Heart left ventricle (tissue), 16 donors: ENCODE results near the gene SPTLC2. TPM values are rescaled to one million over a fixed set of nuclear protein-coding genes. Genes with fewer than 3 reads are reported as not detected.
A peak's percentile ranks its signal among the peaks of the same experiment; 100 is the strongest.
"Not testable (repeated sequence)": the region's sequence is repeated elsewhere in the genome, so short reads cannot be mapped to it uniquely, and the experiment has no call there.

ENCODE experiments used
- ATAC-seq, 4 donors: fragments of 200-7000 bp; cut with Tn5 transposase; one replicate each; pipeline ENCODE4 v1.9.1; 2020 to 2022; ENCODE audit warnings: moderate library complexity in 4 of 4, mild to moderate bottlenecking in 3 of 4, moderate number of reproducible peaks in 1 of 4
- DNase-seq, 5 donors: peaks; one replicate each; pipeline ENCODE4 v3.0.0-alpha.2; 2020
- H3K27ac ChIP-seq, 12 donors: fragments of 200-600 bp; sonication (generic) in 4 of 12; one replicate each; pipeline versions ENCODE4 v1.5.0 to v1.8.0; 2016 to 2022; ENCODE audit warnings: mild to moderate bottlenecking in 2 of 12
- H3K27me3 ChIP-seq, 9 donors: fragments of 200-600 bp; sonication (generic) in 2 of 9; one replicate each; pipeline versions ENCODE4 v1.5.1 to v1.8.0; 2016 to 2022; ENCODE audit warnings: mild to moderate bottlenecking in 3 of 9
- H3K36me3 ChIP-seq, 9 donors: fragments of 200-600 bp; sonication (generic) in 2 of 9; one replicate each; pipeline versions ENCODE4 v1.5.0 to v1.8.0; 2018 to 2022; ENCODE audit warnings: mild to moderate bottlenecking in 2 of 9
- H3K4me1 ChIP-seq, 12 donors: fragments of 200-600 bp; sonication (generic) in 4 of 12; one replicate each; pipeline versions ENCODE4 v1.5.0 to v1.8.0; 2016 to 2022; ENCODE audit warnings: mild to moderate bottlenecking in 3 of 12
- H3K4me3 ChIP-seq, 12 donors: fragments of 200-600 bp; sonication (generic) in 4 of 12; one replicate each; pipeline versions ENCODE4 v1.5.0 to v1.8.0; 2017 to 2022; ENCODE audit warnings: mild to moderate bottlenecking in 9 of 12, moderate library complexity in 4 of 12
- H3K9me3 ChIP-seq, 12 donors: fragments of 200-600 bp; sonication (generic) in 4 of 12; one replicate each; pipeline versions ENCODE4 v1.5.0 to v1.8.0; 2016 to 2022; ENCODE audit warnings: mild to moderate bottlenecking in 1 of 12
- POLR2A ChIP-seq, 2 donors: fragments of 450-650 bp; IDR thresholded peaks; one replicate each; pipeline ENCODE4 v1.6.1; 2017; ENCODE audit warnings: antibody characterized with exemption in 2 of 2, mild to moderate bottlenecking in 2 of 2, moderate library complexity in 2 of 2
- WGBS, 4 donors: extraction: QIAGEN DNeasy Blood & Tissue Kit in 2 of 4; methylation state at CpG; one replicate each; pipeline versions ENCODE4 v1.1.5 to v1.1.7; 2013 to 2018; 5-methylcytosine and 5-hydroxymethylcytosine counted together
- intact Hi-C, 10 donors: fragments of 100-400 bp; cut with DNase I; formaldehyde crosslinking; loops; one replicate each; pipeline versions ENCODE4 v1.11.1 to v1.14.2; 2022
- polyA plus RNA-seq, 2 donors: library from polyadenylated mRNA; stranded (reverse); fragments of 200-250 nt; gene quantifications; one replicate each; pipeline ENCODE4 v1.2.3, GENCODE V29; 2013
- total RNA-seq, 9 donors: library from RNA; depleted of rRNA in 2 of 9; stranded (reverse); fragments of >200 nt in 2 of 9; fragmentation: NEBNext Ultra II Directional in 3 of 9; extraction: Animal tissue kit (Norgen Biotek cat#: 25700) in 3 of 9; gene quantifications; one replicate each; pipeline versions ENCODE4 v1.1.0 to v1.2.4, GENCODE V29; 2016 to 2023
- TF ChIP-seq, protein P1 (sequence below), 12 donors: fragments of 200-600 bp; sonication (generic) in 4 of 12; IDR thresholded peaks; one replicate each; pipeline versions ENCODE4 v1.5.0 to v1.8.0; 2018 to 2022; ENCODE audit warnings: antibody characterized with exemption in 12 of 12, mild to moderate bottlenecking in 5 of 12
- donor health status: ischemic (EF 13 %, LVEDD 7.1; RV severe dilation, severe dysfunction).
- donor health status: healthy with polysubstance abuse.
- donor health status: DM: no; HTN: yes; CAD: no.
- donor health status: DM: no; HTN: no; CAD: no.
- donor health status: ischemic (EF 25% LVEDD 6.9; RV normal size, moderate dysfunction).
- donor health status: ischemic (EF 25% LVEDD 5.7; RV mildly dilated, moderate dysfunction).
- donor health status: healthy.
- donor health status: DM: yes; HTN: yes; CAD: no.
- donor health status: ischemic (EF 35%, LVEDD 5.7; RV mildly dilated, moderate dysfunction).
- donor health status: nonischemic (EF 11% LVEDD 7.7; RV severe dilation, severe dysfunction).
- donor health status: DM: yes; HTN: yes; CAD: no.
- donor health status: PGD.
- donor health status: ischemic (EF 29% LVEDD 5.4; RV normal size, mild dysfunction).
- donor health status: nonischemic (EF 23%, LVEDD 6.1; RV moderate dilation, normal function).

Gene SPTLC2
- total and polyA plus RNA-seq, 11 donors, result 3.8 to 25.2 (median 11.2) TPM

DNA sequence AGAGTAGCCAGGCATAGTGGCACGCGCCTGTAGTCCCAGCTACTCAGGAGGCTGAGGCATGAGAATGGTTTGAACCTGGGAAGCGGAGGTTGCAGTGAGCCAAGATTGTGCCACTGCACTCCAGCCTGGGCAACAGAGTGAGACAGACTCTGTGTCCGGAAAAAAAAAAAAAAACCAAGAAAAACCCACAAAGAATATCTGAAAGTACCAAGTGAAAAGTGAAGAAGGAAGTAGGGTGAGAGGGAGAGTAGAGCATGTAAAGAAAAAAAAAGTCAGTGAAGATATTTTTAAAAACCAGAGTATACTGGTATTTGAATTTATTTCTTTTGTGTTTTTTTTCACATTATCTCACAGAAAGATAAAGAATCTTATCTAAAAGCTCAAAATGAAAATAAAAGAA, 74.5 kb downstream of the SPTLC2 start:
- no peak for DNase-seq
- Histone ChIP-seq H3K36me3 (peaks cover 0 to 40% (median 8%) of the 10 kb centered on the region in 9 donors), H3K4me1 (peaks cover 0 to 44% (median 5%) of the 10 kb centered on the region in 12 donors), H3K9me3 (no peaks in the 10 kb centered on the region), H3K4me3 (no peak overlapping the region), H3K27me3 (no peaks in the 10 kb centered on the region), H3K27ac (peak overlapping the region in 6 of 12 donors; percentile 25 to 73 (median 28))
- WGBS, 4 donors, result 85 to 92% (median 91%) methylated on average over 4 of the region's 4 CpGs
- TF ChIP-seq, protein P1, sequence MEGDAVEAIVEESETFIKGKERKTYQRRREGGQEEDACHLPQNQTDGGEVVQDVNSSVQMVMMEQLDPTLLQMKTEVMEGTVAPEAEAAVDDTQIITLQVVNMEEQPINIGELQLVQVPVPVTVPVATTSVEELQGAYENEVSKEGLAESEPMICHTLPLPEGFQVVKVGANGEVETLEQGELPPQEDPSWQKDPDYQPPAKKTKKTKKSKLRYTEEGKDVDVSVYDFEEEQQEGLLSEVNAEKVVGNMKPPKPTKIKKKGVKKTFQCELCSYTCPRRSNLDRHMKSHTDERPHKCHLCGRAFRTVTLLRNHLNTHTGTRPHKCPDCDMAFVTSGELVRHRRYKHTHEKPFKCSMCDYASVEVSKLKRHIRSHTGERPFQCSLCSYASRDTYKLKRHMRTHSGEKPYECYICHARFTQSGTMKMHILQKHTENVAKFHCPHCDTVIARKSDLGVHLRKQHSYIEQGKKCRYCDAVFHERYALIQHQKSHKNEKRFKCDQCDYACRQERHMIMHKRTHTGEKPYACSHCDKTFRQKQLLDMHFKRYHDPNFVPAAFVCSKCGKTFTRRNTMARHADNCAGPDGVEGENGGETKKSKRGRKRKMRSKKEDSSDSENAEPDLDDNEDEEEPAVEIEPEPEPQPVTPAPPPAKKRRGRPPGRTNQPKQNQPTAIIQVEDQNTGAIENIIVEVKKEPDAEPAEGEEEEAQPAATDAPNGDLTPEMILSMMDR (IDR thresholded peaks at IDR 0.05), result no peak
- TF ChIP-seq POLR2A (IDR thresholded peaks at IDR 0.05), result no peak
- no peak for ATAC-seq
- intact Hi-C loops, result loop anchor here in 7 of 10 donors (5.0 to 10.0 kb wide), 4 partner anchors 80 to 387 kb away; partner anchors contain the start of genes AHSA1 (in 1 of the 7) and VIPAS39 (in 1 of the 7)

DNA sequence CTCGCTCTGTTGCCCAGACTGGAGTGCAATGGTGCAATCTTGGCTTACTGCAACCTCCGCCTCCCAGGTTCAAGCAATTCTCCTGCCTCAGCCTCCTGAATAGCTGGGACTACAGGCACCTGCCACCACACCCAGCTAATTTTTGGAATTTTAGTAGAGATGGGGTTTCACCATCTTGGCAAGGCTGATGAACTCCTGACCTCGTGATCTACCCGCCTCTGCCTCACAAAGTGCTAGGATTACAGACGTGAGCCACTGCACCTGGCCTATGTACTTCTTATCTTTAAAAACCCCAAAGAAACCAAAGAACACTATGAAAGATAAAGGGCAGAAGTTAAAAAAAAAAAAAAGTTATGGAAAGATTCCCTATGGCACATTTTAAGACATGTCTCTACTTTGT, 79.5 kb downstream of the SPTLC2 start:
- Histone ChIP-seq H3K36me3 (peaks cover 0 to 20% (median 8%) of the 10 kb centered on the region in 9 donors), H3K27ac (peak overlapping the region in 1 of 12 donors; percentile 28), H3K4me1 (peaks cover 0 to 20% (median 0%) of the 10 kb centered on the region in 12 donors)
- 94 to 95% (median 95%) methylated on average over 5 of the region's 5 CpGs for WGBS, 4 donors
- ATAC-seq, H3K4me3 ChIP-seq, DNase-seq, H3K27me3 ChIP-seq, intact Hi-C loops, H3K9me3 ChIP-seq: not testable (repeated sequence)

DNA sequence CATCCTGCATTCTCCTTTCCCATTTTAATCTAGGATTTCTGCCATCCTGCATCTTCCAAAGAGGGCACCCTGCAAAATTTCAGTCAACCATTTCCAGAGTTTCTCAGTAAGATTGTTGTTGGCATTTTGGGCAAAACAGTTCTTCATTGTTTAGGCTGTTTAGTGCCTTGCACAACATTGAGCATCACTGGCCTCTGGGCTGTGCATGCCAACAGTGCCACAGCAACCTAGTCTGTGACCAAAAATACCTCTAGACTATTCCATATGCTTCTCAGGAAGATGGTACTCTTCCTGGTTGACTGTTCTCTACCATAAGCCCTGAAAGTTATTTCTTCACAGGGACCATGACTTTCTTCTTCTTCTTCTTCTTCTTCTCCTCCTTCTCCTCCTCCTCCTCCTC, 85.4 kb downstream of the SPTLC2 start:
- ATAC-seq (no peak), DNase-seq (no peak)
- Histone ChIP-seq H3K36me3 (peaks cover 0 to 32% (median 5%) of the 10 kb centered on the region in 9 donors), H3K4me1 (peaks cover 0 to 2% (median 0%) of the 10 kb centered on the region in 12 donors), H3K4me3 (no peak overlapping the region), H3K27me3 (no peaks in the 10 kb centered on the region), H3K27ac (no peak overlapping the region), H3K9me3 (no peaks in the 10 kb centered on the region)
- intact Hi-C loops, result no loop called here
- TF ChIP-seq, protein P1 (IDR thresholded peaks at IDR 0.05), result no peak
- TF ChIP-seq POLR2A (IDR thresholded peaks at IDR 0.05), result no peak

DNA sequence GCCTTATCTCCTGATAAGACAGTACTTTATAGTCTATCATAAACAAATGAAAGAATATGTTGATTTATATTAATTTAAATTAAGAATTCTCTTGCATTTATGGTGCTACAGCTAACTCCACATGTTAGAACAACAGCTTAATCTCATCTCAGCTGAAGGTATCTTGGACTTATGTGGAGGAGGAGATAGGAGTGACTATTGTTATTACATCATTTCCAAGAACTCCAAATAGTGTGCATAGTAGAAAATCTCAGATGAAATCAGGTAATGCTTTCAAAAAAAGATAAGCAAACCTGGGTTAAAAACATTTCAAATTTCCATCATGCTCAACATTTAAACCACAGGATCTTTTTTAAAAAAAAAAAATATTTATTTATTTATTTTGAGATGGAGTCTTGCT, 86.5 kb downstream of the SPTLC2 start:
- H3K36me3 ChIP-seq, result peaks cover 0 to 22% (median 4%) of the 10 kb centered on the region in 9 donors
- no peak overlapping the region for H3K27ac ChIP-seq
- peaks cover 0 to 4% (median 0%) of the 10 kb centered on the region in 12 donors for H3K4me1 ChIP-seq
- DNase-seq, result no peak
- no peak overlapping the region for H3K4me3 ChIP-seq
- ATAC-seq, result no peak
- TF ChIP-seq POLR2A (IDR thresholded peaks at IDR 0.05), result no peak
- TF ChIP-seq, protein P1 (IDR thresholded peaks at IDR 0.05), result no peak
- no peaks in the 10 kb centered on the region for H3K27me3 ChIP-seq
- no peaks in the 10 kb centered on the region for H3K9me3 ChIP-seq
- intact Hi-C loops, result no loop called here

DNA sequence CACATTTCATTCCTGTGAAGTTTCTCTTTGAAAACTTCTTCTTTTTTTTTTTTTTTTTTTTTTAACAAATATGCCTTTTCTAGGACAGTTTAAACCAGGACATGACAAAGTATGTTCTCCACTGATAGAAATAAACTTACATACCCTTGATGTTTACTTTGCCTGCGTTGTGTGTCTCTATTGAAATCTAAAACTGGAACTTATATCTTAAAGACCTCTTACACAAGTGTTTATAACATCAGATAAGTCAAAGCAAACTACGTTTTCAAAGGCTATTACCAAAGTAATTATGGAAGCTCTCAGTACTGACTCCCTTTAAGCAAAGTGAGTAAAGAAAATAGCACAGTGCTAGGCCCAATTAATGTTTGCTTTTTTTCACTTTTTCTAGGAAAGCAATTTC, 87.2 kb downstream of the SPTLC2 start:
- ATAC-seq, result no peak
- peaks cover 0 to 17% (median 0%) of the 10 kb centered on the region in 9 donors for H3K36me3 ChIP-seq
- H3K4me1 ChIP-seq, result peaks cover 0 to 4% (median 0%) of the 10 kb centered on the region in 12 donors
- no peak for DNase-seq
- no peaks in the 10 kb centered on the region for H3K27me3 ChIP-seq
- no peaks in the 10 kb centered on the region for H3K9me3 ChIP-seq
- TF ChIP-seq, protein P1 (IDR thresholded peaks at IDR 0.05), result no peak
- TF ChIP-seq POLR2A (IDR thresholded peaks at IDR 0.05), result no peak
- intact Hi-C loops, result no loop called here
- 89 to 90% (median 90%) methylated on average over 2 of the region's 2 CpGs for WGBS, 4 donors
- H3K4me3 ChIP-seq, result no peak overlapping the region
- no peak overlapping the region for H3K27ac ChIP-seq

DNA sequence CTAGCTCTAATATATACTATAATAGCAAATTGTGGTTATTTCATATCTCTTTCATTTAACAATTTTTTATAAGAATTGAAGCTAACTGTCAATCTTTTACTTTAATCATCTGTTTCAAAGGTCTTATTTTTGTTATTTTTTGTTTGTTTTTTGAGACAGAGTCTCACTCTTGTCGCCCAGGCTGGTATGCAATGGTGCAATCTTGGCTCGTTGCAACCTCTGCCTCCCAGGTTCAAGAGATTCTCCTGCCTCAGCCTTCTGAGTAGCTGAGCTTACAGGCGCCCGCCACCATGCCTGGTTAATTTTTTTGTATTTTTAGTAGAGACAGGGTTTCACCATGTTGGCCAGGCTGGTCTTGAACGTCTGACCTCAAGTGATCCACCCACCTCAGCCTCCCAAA, 87.7 kb downstream of the SPTLC2 start:
- H3K4me1 ChIP-seq, H3K4me3 ChIP-seq, ATAC-seq, H3K27me3 ChIP-seq, H3K9me3 ChIP-seq, DNase-seq, H3K27ac ChIP-seq, intact Hi-C loops: not testable (repeated sequence)
- peaks cover 0 to 17% (median 2%) of the 10 kb centered on the region in 9 donors for H3K36me3 ChIP-seq
- 92 to 95% (median 94%) methylated on average over 5 of the region's 5 CpGs for WGBS, 4 donors
